SKM-1 treated with dmso at 0.1 percent for 144 hours (cell line): ENCODE data around the gene FKBP5.
"Not testable (repeated sequence)": the region's sequence is repeated elsewhere in the genome, so short reads cannot be mapped to it uniquely, and the experiment has no call there.

Experiments
- DNase-seq: peaks from one replicate; lab custom pipeline; 2025; ENCODE audit not compliant: unreplicated experiment; lab: John Stamatoyannopoulos, UW

Gene FKBP5

DNA sequence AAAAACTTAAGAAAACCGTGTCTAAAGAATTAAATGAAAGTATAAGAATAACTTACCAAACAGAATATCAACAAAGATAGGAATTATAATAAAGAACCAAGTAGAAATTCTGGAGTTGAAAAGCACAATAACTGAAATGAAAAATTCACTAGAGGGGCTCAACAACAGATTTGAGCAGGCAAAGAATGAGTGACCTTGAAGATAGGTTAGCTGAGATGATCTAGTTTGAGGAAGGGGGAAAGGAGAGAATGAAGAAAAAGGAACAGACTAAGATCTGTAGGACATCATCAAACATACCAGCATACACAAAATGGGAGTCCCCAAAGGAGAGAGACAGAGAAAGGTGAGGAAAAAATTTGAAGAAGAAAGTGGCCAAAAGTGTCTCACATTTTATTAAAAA, 138.3 kb downstream of the FKBP5 start:
- DNase-seq: no peak

DNA sequence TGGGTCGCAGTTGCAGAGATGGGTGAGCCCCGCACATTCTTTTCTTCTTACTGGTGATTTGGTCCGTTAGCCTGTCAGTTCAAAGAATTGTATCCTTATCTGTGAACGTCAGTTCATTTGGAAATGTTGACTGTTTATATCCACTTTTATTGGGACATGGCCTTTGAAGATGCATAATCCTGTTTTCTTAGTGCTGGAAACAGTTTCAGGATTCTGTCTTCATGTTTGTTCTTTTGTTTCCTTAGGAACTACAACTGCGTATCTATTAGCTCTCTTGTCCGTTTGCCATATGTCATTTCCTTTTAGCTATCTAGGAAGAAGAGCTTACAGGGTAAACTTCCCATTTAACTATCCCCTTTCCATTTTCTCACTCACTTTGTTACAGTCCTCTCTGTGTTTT, 141.0 kb downstream of the FKBP5 start:
- DNase-seq: no peak

DNA sequence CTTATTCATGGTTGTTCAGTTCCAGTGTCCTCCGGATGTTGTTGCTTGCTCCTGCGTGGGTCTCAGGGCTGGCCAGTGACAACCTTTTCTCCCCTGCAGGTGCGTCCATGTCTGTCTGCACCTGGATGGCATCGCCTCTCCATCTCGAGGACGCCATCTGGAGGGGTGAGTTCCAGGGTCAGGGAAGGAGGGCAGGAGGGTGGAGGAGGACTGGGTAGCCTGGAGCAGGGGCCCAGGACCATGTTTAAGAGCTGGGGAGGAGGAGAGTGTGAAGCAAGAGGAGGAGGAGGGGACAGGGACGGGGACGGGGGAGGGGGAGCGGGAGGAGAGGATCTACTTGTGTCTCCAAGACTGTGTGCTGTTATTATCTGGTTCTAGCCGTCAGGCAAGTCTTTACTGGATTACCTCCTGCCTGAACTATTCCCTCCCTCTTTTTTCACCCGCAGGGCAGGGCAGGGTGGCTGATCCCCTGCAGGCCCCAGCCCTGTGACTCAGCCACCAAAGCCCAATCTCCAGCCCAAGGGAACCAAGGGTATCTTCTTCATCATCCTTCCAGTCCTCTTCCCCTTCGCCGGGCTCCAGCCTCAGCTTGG, 143.8 kb downstream of the FKBP5 start:
- DNase-seq: no peak

DNA sequence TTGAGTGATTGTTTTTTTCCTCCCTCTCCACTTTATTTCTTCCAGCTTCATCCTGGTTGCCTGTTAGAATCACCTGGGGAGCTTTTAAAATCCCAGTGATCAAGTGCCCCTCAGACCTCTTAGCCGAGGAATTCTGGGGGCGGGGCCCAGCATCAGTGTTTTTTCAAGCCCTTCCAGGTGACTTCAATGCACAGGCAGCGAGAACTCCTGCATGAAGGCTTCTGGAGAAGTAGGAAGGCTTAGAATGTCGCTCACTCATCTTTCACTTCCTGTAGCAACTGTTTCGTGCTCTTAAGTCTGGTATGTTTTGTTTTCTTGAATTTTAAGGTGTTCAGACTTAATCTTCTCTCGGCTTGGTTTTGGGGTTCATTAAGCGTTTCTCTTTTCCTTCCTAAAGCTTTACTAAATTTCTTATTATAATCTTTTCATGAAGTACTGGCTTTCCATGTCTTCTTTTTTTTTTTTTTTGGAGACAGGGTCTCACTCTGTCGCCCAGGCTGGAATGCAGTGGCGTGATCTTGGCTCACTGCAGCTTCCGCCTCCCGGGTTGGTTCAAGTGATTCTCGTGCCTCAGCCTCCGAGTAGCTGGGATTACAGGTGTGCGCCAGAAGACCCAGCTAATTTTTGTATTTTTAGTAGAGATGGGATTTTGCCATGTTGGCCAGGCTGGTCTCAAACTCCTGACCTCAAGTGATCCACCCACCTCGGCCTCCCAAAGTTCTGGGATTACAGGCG, 145.1 kb downstream of the FKBP5 start:
- no peak for DNase-seq

DNA sequence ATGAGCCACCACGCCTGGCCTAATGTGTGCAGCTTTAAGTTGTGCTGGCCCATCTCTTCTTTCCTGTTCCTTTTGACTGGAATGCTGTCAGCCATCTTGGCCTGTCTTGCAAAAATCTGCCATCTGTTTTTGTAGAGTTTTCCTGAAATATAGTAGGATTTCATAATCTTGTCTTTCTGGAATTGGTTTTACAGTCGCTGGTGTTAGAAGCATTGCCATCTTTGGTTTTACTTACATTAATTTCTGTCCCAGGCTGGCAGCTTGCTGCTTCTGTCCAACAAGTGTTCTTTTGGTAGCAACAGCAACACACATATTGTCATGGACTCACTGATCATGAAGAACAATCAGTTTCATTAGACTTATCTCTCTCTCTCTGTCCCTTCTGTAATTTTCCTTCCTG, 146.9 kb downstream of the FKBP5 start:
- no peak for DNase-seq

DNA sequence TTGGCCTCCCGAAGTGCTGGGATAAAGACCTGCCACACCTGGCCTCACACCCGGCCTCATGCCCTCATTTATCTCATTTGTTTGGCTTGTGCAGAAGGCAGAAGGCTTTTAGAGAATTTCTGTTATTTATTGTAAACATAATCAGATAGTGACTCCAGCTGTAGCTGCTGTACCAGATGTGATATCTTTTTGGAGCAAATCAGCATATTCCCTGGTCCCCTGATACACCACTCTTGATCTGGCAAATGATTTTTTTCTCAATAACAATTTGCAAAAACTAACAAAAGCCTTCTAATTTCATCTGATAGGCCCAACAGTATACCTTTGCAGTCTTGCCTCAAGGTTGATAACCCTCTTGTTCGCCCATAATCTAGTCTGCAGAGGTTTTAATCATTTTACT, 149.5 kb downstream of the FKBP5 start:
- DNase-seq: no peak

DNA sequence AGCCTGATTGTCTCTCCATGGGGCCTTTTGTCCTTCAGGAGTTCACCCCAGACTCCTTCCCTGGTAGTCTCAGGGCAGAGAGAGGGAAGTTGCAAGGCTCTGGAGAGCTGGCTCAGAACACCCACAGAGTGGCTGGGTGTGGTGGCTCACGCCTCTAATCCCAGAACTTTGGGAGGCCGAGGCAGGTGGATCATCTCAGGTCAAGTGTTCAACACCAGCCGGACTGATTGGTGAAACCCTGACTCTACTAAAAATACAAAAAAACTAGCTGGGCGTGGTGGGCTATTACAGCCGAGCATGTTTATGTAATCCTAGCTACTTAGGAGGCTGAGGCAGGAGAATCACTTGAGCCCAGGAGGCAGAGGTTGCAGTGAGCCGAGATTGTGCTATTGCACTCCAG, 152.9 kb downstream of the FKBP5 start:
- not testable (repeated sequence) for DNase-seq

DNA sequence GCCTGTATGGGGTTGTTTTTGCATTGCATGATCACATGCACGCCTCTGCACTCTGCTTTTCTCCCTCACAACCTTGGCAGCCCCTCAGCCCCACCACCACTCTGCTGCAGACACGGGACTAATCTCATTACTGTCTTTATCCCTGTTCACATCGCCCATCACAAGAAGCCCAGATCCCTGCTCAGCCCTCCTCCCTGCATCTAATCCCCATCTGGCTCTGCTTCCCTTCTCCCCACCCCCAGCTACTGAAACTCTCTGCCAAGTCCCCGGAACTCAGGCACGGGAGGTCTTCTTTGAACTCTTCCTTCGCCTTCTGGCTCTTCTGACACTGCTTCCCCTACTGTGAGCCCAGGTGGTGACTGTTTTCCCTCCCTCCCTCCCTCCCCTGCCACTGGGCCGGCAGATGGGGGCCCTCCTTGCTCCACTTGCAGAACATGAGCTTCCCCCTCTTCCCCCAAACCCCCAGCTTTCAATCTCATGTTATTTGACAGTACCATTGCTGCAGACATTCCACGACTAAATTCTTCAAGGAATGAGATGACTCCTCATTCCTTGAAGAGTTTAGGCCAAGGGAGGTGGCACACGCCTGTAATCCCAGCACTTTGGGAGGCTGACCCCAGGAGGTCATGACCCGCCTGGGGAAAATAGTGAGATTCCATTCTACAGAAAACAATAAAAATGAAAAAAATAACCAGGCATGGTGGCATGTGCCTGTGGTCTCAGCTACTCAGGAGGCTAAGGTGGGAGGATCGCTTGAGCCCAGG, 154.1 kb downstream of the FKBP5 start:
- no peak for DNase-seq

DNA sequence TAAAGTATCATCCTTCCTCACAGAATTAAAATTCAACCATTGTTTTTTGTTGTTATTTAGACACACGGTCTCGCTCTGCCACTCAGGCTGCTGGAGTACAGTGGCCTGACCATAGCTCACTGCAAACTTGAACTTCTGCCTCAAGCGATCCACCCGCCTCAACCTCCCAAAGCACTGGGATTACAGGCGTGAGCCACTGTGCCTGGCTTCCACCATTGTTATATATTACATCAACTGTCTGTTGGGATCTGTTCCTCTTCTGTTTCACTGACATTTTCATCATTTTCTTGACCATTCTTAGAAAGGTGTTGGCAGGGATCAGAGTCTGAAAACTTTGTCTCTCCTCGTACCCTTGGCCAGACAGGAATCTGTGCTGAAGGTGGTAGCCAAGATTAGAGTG, 154.7 kb downstream of the FKBP5 start:
- DNase-seq: no peak

DNA sequence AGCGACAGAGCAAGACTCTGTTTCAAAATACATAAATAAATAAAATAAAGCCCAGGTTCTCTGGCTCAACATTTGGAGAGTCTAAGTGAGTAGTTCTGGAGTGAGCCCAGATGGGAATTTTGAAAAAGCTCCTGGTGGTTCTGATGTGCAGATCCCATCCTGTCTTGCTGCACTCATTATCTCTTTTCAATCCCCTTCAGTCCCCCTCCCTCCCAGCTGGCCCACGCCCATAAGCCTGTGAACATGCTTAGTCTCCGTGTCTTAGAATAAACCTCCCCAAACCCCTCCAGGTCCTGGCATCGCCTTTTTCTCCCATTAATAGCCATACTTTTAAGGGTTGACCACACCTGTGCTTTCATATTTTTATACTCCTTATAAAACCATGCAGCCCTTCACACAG, 156.6 kb downstream of the FKBP5 start:
- DNase-seq: no peak

DNA sequence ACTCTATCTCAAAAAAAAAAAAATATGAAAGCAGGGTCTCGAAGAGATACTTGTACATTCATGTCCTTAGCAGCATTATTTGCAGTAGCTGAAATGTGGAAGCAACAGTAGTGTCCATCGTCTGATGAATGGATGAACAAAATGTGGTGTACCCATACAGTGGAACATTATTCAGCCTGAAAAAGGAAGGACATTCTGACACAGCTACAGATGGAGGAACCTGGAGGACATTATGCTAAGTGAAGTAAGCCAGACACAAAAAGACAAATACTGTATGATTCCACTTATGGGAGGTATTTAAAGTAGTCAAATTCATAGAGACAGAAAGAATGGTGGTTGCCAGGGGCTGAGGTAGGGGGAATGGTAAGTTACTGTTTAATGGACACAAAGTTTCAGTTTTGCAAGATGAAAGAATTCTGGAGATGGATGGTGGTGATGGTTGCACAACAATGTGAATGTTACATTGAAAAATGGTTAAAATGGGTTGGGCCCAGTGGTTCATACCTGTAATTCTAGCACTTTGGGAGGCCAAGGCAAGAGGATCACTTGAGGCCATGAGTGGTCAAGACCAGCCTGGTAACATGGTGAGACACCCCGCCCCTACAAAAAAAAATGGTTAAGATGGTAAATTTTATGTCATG, 164.2 kb downstream of the FKBP5 start:
- DNase-seq: no peak
